ENCODE data around the gene KLF18.

Gene KLF18

GRCh38 chr1:44110916-44111315 lies 30.5 kb downstream of the KLF18 start:
- CTCF ChIA-PET: interaction anchor here (0.9 kb wide), 1 partner anchor 47 kb away, joined by 3 read pairs; no protein-coding TSS in a partner anchor
- POLR2A ChIA-PET: no interaction called here

GRCh38 chr1:44108971-44109370 lies 32.5 kb downstream of the KLF18 start:
- no peak for DNase-seq
- peaks cover 0 to 6% (median 0%) of the 10 kb centered on the region in 5 experiments for H3K27me3 ChIP-seq (replicated peaks in 2 of 5; ENCODE audit: control insufficient read depth in 4 of 5, insufficient read depth in 5 of 5, low read length in 4 of 5)
- no CpG with 5 or more reads among the region's 1 CpG for WGBS (ENCODE audit: insufficient coverage)
- H3K36me3 ChIP-seq (ENCODE audit: control insufficient read depth in 4 of 4, insufficient read depth in 4 of 4, low read length in 3 of 4): no peaks in the 10 kb centered on the region
- ChIA-PET CTCF (interaction anchor here (1.3 kb wide), 1 partner anchor 20 kb away, joined by 4 read pairs; no protein-coding TSS in a partner anchor), POLR2A (no interaction called here)
- peaks cover 0 to 1% (median 0%) of the 10 kb centered on the region in 5 experiments for H3K9me3 ChIP-seq (ENCODE audit: control extremely low read depth in 1 of 5, control insufficient read depth in 4 of 5, insufficient read depth in 2 of 5, low read depth in 1 of 5, low read length in 4 of 5)
- no peak overlapping the region for H3K27ac ChIP-seq (ENCODE audit: insufficient read depth in 1 of 2, low read depth in 1 of 2, low read length in 2 of 2, poor library complexity in 1 of 2, severe bottlenecking in 2 of 2)
- H3K4me3 ChIP-seq (ENCODE audit: control insufficient read depth in 1 of 7, extremely low read depth in 1 of 7, insufficient read depth in 4 of 7, low read depth in 2 of 7, low read length in 6 of 7): no peak overlapping the region
- no peaks in the 10 kb centered on the region for H3K4me1 ChIP-seq (ENCODE audit: control extremely low read depth in 1 of 4, control insufficient read depth in 4 of 4, insufficient read depth in 4 of 4, low read length in 3 of 4)

More at GRCh38 chr1:44110916-44111315, 30.5 kb downstream of the KLF18 start:
- no peak overlapping the region for H3K4me3 ChIP-seq (ENCODE audit: control insufficient read depth in 1 of 7, extremely low read depth in 1 of 7, insufficient read depth in 4 of 7, low read depth in 2 of 7, low read length in 6 of 7)
- 94% methylated on average over 2 of the region's 5 CpGs for WGBS (ENCODE audit: insufficient coverage)
- H3K27me3 ChIP-seq (replicated peaks in 2 of 5; ENCODE audit: control insufficient read depth in 4 of 5, insufficient read depth in 5 of 5, low read length in 4 of 5): peaks cover 0 to 2% (median 0%) of the 10 kb centered on the region in 5 experiments
- no peaks in the 10 kb centered on the region for H3K36me3 ChIP-seq (ENCODE audit: control insufficient read depth in 4 of 4, insufficient read depth in 4 of 4, low read length in 3 of 4)
- H3K9me3 ChIP-seq (ENCODE audit: control extremely low read depth in 1 of 5, control insufficient read depth in 4 of 5, insufficient read depth in 2 of 5, low read depth in 1 of 5, low read length in 4 of 5): peaks cover 0 to 1% (median 0%) of the 10 kb centered on the region in 5 experiments
- no peak for DNase-seq
- H3K27ac ChIP-seq (ENCODE audit: insufficient read depth in 1 of 2, low read depth in 1 of 2, low read length in 2 of 2, poor library complexity in 1 of 2, severe bottlenecking in 2 of 2): no peak overlapping the region
- H3K4me1 ChIP-seq (ENCODE audit: control extremely low read depth in 1 of 4, control insufficient read depth in 4 of 4, insufficient read depth in 4 of 4, low read length in 3 of 4): no peaks in the 10 kb centered on the region

- no peak for DNase-seq
- ChIA-PET CTCF (interaction anchor here (1.3 kb wide), 1 partner anchor 20 kb away, joined by 4 read pairs; no protein-coding TSS in a partner anchor), POLR2A (no interaction called here)
- no peak overlapping the region for H3K4me3 ChIP-seq (ENCODE audit: control insufficient read depth in 1 of 7, extremely low read depth in 1 of 7, insufficient read depth in 4 of 7, low read depth in 2 of 7, low read length in 6 of 7)
- H3K27me3 ChIP-seq (replicated peaks in 2 of 5; ENCODE audit: control insufficient read depth in 4 of 5, insufficient read depth in 5 of 5, low read length in 4 of 5): peaks cover 0 to 6% (median 0%) of the 10 kb centered on the region in 5 experiments
- no peak overlapping the region for H3K27ac ChIP-seq (ENCODE audit: insufficient read depth in 1 of 2, low read depth in 1 of 2, low read length in 2 of 2, poor library complexity in 1 of 2, severe bottlenecking in 2 of 2)
- no peaks in the 10 kb centered on the region for H3K4me1 ChIP-seq (ENCODE audit: control extremely low read depth in 1 of 4, control insufficient read depth in 4 of 4, insufficient read depth in 4 of 4, low read length in 3 of 4)
- 100% methylated on average over 1 of the region's 1 CpG for WGBS (ENCODE audit: insufficient coverage)
- no peaks in the 10 kb centered on the region for H3K36me3 ChIP-seq (ENCODE audit: control insufficient read depth in 4 of 4, insufficient read depth in 4 of 4, low read length in 3 of 4)
- peaks cover 0 to 1% (median 0%) of the 10 kb centered on the region in 5 experiments for H3K9me3 ChIP-seq (ENCODE audit: control extremely low read depth in 1 of 5, control insufficient read depth in 4 of 5, insufficient read depth in 2 of 5, low read depth in 1 of 5, low read length in 4 of 5)
Observed at GRCh38 chr1:44108241-44108640, 33.2 kb downstream of the KLF18 start.

- CTCF ChIA-PET: no interaction called here
- WGBS (ENCODE audit: insufficient coverage): 100% methylated on average over 3 of the region's 3 CpGs
- POLR2A ChIA-PET: no interaction called here
Observed at GRCh38 chr1:44105810-44106209, 35.6 kb downstream of the KLF18 start.

GRCh38 chr1:44103270-44104131 lies 37.9 kb downstream of the KLF18 start:
- Histone ChIP-seq H3K27me3 (replicated peaks in 2 of 5; ENCODE audit: control insufficient read depth in 4 of 5, insufficient read depth in 5 of 5, low read length in 4 of 5) (peaks cover 0 to 6% (median 0%) of the 10 kb centered on the region in 5 experiments), H3K4me3 (ENCODE audit: control insufficient read depth in 1 of 7, extremely low read depth in 1 of 7, insufficient read depth in 4 of 7, low read depth in 2 of 7, low read length in 6 of 7) (no peak overlapping the region), H3K4me1 (ENCODE audit: control extremely low read depth in 1 of 4, control insufficient read depth in 4 of 4, insufficient read depth in 4 of 4, low read length in 3 of 4) (no peaks in the 10 kb centered on the region), H3K9me3 (ENCODE audit: control extremely low read depth in 1 of 5, control insufficient read depth in 4 of 5, insufficient read depth in 2 of 5, low read depth in 1 of 5, low read length in 4 of 5) (no peaks in the 10 kb centered on the region), H3K36me3 (ENCODE audit: control insufficient read depth in 4 of 4, insufficient read depth in 4 of 4, low read length in 3 of 4) (no peaks in the 10 kb centered on the region), H3K27ac (ENCODE audit: insufficient read depth in 1 of 2, low read depth in 1 of 2, low read length in 2 of 2, poor library complexity in 1 of 2, severe bottlenecking in 2 of 2) (no peak overlapping the region)
- WGBS (ENCODE audit: insufficient coverage): 84% methylated on average over 46 of the region's 46 CpGs
- no peak for DNase-seq
- ChIA-PET CTCF (interaction anchor here (1.2 to 2.1 kb wide), 3 partner anchors 9 to 216 kb away, joined by 4 to 5 read pairs (median 5); no protein-coding TSS in a partner anchor), POLR2A (no interaction called here)

More at GRCh38 chr1:44105810-44106209, 35.6 kb downstream of the KLF18 start:
- no peak overlapping the region for H3K27ac ChIP-seq (ENCODE audit: insufficient read depth in 1 of 2, low read depth in 1 of 2, low read length in 2 of 2, poor library complexity in 1 of 2, severe bottlenecking in 2 of 2)
- no peaks in the 10 kb centered on the region for H3K4me1 ChIP-seq (ENCODE audit: control extremely low read depth in 1 of 4, control insufficient read depth in 4 of 4, insufficient read depth in 4 of 4, low read length in 3 of 4)
- no peak overlapping the region for H3K4me3 ChIP-seq (ENCODE audit: control insufficient read depth in 1 of 7, extremely low read depth in 1 of 7, insufficient read depth in 4 of 7, low read depth in 2 of 7, low read length in 6 of 7)
- H3K27me3 ChIP-seq (replicated peaks in 2 of 5; ENCODE audit: control insufficient read depth in 4 of 5, insufficient read depth in 5 of 5, low read length in 4 of 5): peaks cover 0 to 6% (median 0%) of the 10 kb centered on the region in 5 experiments
- no peak for DNase-seq
- H3K36me3 ChIP-seq (ENCODE audit: control insufficient read depth in 4 of 4, insufficient read depth in 4 of 4, low read length in 3 of 4): no peaks in the 10 kb centered on the region
- no peaks in the 10 kb centered on the region for H3K9me3 ChIP-seq (ENCODE audit: control extremely low read depth in 1 of 5, control insufficient read depth in 4 of 5, insufficient read depth in 2 of 5, low read depth in 1 of 5, low read length in 4 of 5)

- Histone ChIP-seq H3K4me3 (ENCODE audit: control insufficient read depth in 1 of 7, extremely low read depth in 1 of 7, insufficient read depth in 4 of 7, low read depth in 2 of 7, low read length in 6 of 7) (no peak overlapping the region), H3K27me3 (replicated peaks in 2 of 5; ENCODE audit: control insufficient read depth in 4 of 5, insufficient read depth in 5 of 5, low read length in 4 of 5) (peaks cover 0 to 6% (median 0%) of the 10 kb centered on the region in 5 experiments), H3K4me1 (ENCODE audit: control extremely low read depth in 1 of 4, control insufficient read depth in 4 of 4, insufficient read depth in 4 of 4, low read length in 3 of 4) (no peaks in the 10 kb centered on the region), H3K36me3 (ENCODE audit: control insufficient read depth in 4 of 4, insufficient read depth in 4 of 4, low read length in 3 of 4) (no peaks in the 10 kb centered on the region), H3K27ac (ENCODE audit: insufficient read depth in 1 of 2, low read depth in 1 of 2, low read length in 2 of 2, poor library complexity in 1 of 2, severe bottlenecking in 2 of 2) (no peak overlapping the region), H3K9me3 (ENCODE audit: control extremely low read depth in 1 of 5, control insufficient read depth in 4 of 5, insufficient read depth in 2 of 5, low read depth in 1 of 5, low read length in 4 of 5) (peaks cover 0 to 3% (median 0%) of the 10 kb centered on the region in 5 experiments)
- 92% methylated on average over 3 of the region's 7 CpGs for WGBS (ENCODE audit: insufficient coverage)
- DNase-seq: no peak
- POLR2A ChIA-PET: no interaction called here
- CTCF ChIA-PET: no interaction called here
Observed at GRCh38 chr1:44101328-44101727, 40.1 kb downstream of the KLF18 start.

Data from common myeloid progenitor, CD34-positive (primary cell).